ENCODE data around the gene SAV1. TPM values are rescaled to one million over a fixed set of nuclear protein-coding genes. Genes with fewer than 3 reads are reported as not detected.

The SAV1 gene
- total and polyA plus RNA-seq, 2 of the 4 experiments (the other 2 are of a cell fraction) = 17.0 to 18.8 TPM

- Histone ChIP-seq H2BK5ac (ENCODE audit: low read depth, low read length, poor library complexity, severe bottlenecking) (no peak overlapping the region), H3K18ac (ENCODE audit: low read depth, low read length) (no peak overlapping the region), H3K4me3 (ENCODE audit: insufficient read depth, low read depth, low read length) (no peak overlapping the region), H2AFZ (replicated peaks; ENCODE audit: low read length, poor library complexity) (no peak overlapping the region), H3K36me3 (ENCODE audit: control insufficient read depth, insufficient read depth, low read length) (no peaks in the 10 kb centered on the region), H3K4me2 (ENCODE audit: low read depth, low read length) (no peak overlapping the region), H3K23ac (ENCODE audit: low read depth, low read length) (no peak overlapping the region), H4K20me1 (ENCODE audit: insufficient read depth, low read length) (no peaks in the 10 kb centered on the region), H2BK120ac (ENCODE audit: low read depth, low read length) (no peak overlapping the region), H4K91ac (ENCODE audit: insufficient read depth, low read depth, low read length) (no peak overlapping the region), H4K8ac (ENCODE audit: low read depth in 2 of 2, low read length in 2 of 2) (no peak overlapping the region), H2BK15ac (ENCODE audit: low read depth, low read length) (no peak overlapping the region), H3K79me1 (ENCODE audit: low read depth in 1 of 2, low read length in 2 of 2) (no peaks in the 10 kb centered on the region), H3K4me1 (ENCODE audit: control insufficient read depth, insufficient read depth, low read length) (peaks cover 3% of the 10 kb centered on the region; the same call in 1 of the 2 replicates), H3K56ac (ENCODE audit: extremely low read depth, insufficient read depth, low read length) (no peak overlapping the region), H3K9ac (ENCODE audit: low read depth, low read length) (no peak overlapping the region), H3K9me3 (ENCODE audit: control insufficient read depth, insufficient read depth, low read length) (no peaks in the 10 kb centered on the region), H2AK9ac (replicated peaks; ENCODE audit: low read depth, low read length, poor library complexity) (no peak overlapping the region), H3K4ac (ENCODE audit: low read depth, low read length) (no peak overlapping the region), H3K27me3 (ENCODE audit: control insufficient read depth, insufficient read depth, low read length) (no peaks in the 10 kb centered on the region), H3K9me1 (ENCODE audit: insufficient read depth, low read length) (0 out of 2 replicates have a peak, but pooled peaks cover 2% of the 10 kb centered on the region), H3K14ac (replicated peaks; ENCODE audit: low read depth, low read length) (no peak overlapping the region), H2BK20ac (ENCODE audit: low read depth, low read length) (no peak overlapping the region), H4K5ac (ENCODE audit: low read depth, low read length) (no peak overlapping the region), H3K27ac (ENCODE audit: insufficient read depth, low read length) (no peak overlapping the region), H2AK5ac (ENCODE audit: low read depth, low read length) (no peak overlapping the region)
- no peak for ATAC-seq (ENCODE audit: low read depth)
- no peak for DNase-seq
- no peak for TF ChIP-seq SMC3 (IDR thresholded peaks at IDR 0.05; ENCODE audit: low read depth, low read length)
- peak; percentile 63 for TF ChIP-seq CEBPB (IDR thresholded peaks at IDR 0.05; ENCODE audit: low read depth, low read length)
- TF ChIP-seq MAFK (IDR thresholded peaks at IDR 0.05; ENCODE audit: low read depth, low read length) = no peak
- in situ Hi-C loops (cut with MboI; ENCODE audit: low sequenced_read_pairs) (loop anchor here (25.0 kb wide), 1 partner anchor 622 kb away; no protein-coding TSS in a partner anchor), intact Hi-C loops (cut with micrococcal nuclease) (no loop called here), dilution Hi-C loops (cut with HindIII; ENCODE audit: low sequenced_read_pairs, unreplicated experiment) (no loop called here)
- WGBS, 2 experiments (ENCODE audit: extremely low coverage in 2 of 2, insufficient read length in 1 of 2) = no CpG with 5 or more reads among the region's 2 CpGs
- no TSS peak for BruUV-seq (replicated peaks)
- POLR2A ChIA-PET (ENCODE audit: unreplicated experiment) = no interaction called here
- CTCF ChIA-PET = interaction anchor here (0.8 kb wide), 1 partner anchor 10 kb away, joined by 3 read pairs; no protein-coding TSS in a partner anchor
These were observed 77.6 kb downstream of the SAV1 start for GRCh38 chr14:50590464-50590863.

Small RNA genes within 50 kb of the gene (microRNA-seq; reads per million reads assigned to microRNA genes)
- gene RN7SL452P (ENCODE audit: insufficient read depth, insufficient read length) = not detected

Small RNA genes within 50 kb of the gene (small RNA-seq; reads per million reads assigned to genes)
- 0 to 0.04 (median 0) reads per million in 5 experiments for gene RN7SL452P

Other genes with a start within 250 kb of the SAV1 start
- gene MAP4K5, start 135.7 kb downstream of the SAV1 start, total RNA-seq (2012; rRNA removed) = 46.1 and 66.1 TPM in 2 replicates
- gene MAP4K5, start 135.7 kb downstream of the SAV1 start, polyA plus RNA-seq (2012; rRNA removed) = 27.5 and 33.1 TPM in 2 replicates
- gene ATL1, start 108.2 kb downstream of the SAV1 start, total RNA-seq (2012; rRNA removed) = 10.3 and 12.2 TPM in 2 replicates
- 5.3 and 6.0 TPM in 2 replicates for gene ATL1, start 108.2 kb downstream of the SAV1 start, polyA plus RNA-seq (2012; rRNA removed)
- gene NIN, start 162.9 kb upstream of the SAV1 start, total RNA-seq (2012; rRNA removed) = 98.4 and 99.2 TPM in 2 replicates
- gene NIN, start 162.9 kb upstream of the SAV1 start, polyA plus RNA-seq (2012; rRNA removed) = 13.8 and 15.2 TPM in 2 replicates
- gene ABHD12B, start 203.7 kb upstream of the SAV1 start, total RNA-seq (2012; rRNA removed) = 0.18 TPM in 1 of 2 replicates, not detected in the other
- not detected in 2 replicates for gene ABHD12B, start 203.7 kb upstream of the SAV1 start, polyA plus RNA-seq (2012; rRNA removed)